HG02623 (cell line): ENCODE measurements around the gene PRR5.

Experiments
- ATAC-seq: cut with Tn5 transposase; IDR thresholded peaks from one replicate; pipeline ENCODE4 v1.9.1; 2021; ENCODE audit warnings: moderate library complexity; ENCODE audit not compliant: unreplicated experiment

Gene PRR5

DNA sequence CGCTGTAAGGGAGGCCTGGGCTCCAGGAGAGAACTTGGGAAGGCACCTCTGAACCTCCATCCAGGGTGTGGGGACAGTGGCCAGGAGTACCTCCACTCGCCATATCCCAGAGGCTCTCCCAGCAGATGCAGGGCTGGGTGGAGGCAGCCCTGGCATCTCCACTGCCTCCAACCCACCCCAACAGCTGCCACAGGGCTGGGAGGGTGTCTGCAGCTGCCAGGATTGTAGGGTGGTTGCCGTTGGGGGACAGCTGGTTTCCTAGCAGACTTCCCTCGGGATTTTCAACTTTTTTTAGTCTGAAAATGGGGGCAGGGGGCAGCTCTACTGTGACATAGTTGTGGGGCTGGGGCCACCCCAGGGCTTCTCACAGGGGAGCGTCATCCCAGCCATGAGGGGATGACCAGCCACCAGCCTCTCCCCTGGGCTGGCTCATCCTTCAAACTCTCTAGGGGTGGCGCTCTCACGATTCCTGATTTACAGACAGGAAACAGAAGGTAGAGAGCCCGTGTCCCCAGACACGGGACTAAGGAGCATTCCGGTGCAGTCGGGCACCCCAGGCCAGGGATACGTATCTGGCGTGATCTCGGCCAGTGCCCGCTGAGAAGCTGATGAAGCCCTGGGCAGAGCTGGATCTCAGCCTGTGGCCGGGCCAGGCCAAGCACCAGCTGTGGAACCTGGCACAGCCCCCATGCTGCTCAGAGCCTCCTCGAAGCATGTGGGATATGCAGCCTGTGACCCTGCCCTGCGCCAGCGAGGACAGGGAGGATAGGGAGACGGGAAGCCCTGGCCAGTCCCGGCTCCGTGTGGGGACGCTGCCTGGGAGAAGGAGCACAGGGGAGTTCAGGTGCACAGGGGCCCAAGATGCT is 9.9 kb downstream of the PRR5 start:
- no peak for ATAC-seq

DNA sequence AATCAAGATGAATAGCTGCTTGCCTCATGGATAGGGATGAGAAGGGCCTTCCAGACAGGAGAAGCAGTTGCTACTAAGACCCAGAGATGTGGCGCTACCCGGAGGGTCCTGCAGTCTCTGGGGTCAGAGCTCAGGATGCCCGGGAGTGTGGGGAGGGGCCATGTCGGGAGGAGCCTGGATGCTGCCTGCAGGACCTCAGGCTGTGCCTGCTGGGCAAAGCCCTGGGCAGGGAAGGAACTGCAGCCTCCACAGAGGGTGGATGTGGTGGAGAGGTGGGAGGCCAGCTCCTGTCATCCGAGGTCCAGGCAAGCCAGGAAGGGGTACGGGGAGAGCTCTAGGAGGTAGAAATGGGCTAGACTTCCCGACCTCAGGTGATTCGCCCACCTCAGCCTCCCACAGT is 11.0 kb downstream of the PRR5 start:
- no peak for ATAC-seq

DNA sequence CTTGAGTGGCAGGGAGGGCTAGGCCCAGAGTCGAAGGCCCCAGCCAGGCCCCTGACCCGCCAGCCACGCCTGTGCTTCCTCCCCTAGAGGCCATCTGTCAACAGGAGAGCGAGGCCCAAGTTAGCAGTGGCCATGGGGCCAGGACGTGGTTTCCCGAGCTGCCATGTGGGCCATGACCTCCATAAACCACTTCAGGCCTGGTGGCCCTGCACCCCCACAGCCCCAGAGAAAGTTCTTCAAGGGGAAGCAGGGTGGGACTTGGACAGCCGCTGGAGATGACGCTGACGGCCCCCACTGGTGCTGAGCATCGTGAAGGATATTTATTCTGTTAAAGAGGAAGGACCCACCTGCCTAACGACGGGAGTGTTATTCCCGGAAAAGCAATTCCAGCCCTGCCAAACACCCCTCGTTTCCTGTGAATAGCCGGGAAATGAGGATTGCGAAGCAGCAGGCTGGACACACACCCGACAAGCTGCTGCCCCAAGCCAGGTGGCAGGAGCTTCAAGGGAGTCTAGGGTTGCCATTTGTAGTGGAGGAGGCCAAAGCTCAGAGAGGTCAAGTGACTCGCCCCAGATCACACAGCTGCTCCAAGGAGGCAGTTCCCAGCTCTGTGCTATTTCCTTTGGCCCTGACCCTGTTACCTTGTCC is 12.8 kb downstream of the PRR5 start:
- no peak for ATAC-seq

DNA sequence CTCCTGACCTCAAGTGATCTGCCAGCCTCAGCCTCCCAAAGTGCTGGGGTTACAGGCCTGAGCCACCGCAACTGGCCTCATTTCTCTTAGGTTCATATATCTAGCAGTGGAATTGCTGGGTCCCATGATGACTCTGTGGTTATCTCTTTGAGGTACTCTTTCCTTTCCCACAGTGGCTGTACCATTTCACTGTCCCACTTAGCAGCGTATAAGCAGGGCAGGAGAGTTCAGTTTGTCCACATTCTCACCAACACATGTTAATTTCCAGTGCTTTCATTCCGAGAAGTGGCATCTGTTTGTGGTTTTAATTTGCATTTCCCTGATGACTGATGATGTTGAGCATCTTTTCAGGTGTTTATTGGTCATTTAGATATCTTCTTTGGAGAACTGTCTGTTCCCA is 16.4 kb downstream of the PRR5 start:
- no peak for ATAC-seq

DNA sequence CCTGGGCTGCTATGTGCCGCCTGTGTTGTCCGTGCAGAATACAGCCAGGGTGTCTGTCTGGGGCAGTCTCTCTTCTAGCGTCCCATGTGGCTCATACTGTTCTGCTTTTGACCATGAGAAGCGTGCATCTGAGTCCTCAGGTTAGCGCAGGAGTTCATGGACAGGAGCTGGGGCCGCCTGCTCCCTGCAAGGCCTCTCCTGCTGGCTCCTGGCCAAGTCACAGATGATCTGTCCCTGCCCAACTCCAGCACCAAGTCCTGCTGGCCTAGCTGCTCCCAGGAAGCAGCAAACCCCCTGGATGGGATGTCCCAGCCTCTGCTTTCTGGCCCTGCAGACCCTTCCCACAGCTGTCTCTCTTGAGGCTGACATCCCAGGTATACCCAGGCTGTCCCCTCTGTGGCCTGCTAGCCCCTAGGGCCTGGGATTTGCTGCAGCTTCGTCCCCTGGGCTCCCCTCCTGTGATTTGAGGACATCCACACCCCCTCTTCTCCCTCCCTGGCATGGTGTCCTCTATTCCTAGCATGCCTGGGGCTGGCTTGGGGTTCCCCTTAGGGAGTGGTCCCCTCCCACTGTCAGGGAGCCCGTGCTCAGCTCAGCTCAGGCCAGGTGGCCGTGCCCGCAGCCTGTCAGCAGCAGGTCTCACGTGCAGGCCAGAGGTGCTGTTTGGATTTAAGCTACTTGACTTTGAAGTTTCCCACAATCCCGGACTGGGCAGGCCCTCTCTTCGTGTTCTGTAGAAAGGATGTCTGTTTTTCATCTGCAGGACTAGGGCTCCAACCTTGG is 17.8 kb downstream of the PRR5 start:
- no peak for ATAC-seq

DNA sequence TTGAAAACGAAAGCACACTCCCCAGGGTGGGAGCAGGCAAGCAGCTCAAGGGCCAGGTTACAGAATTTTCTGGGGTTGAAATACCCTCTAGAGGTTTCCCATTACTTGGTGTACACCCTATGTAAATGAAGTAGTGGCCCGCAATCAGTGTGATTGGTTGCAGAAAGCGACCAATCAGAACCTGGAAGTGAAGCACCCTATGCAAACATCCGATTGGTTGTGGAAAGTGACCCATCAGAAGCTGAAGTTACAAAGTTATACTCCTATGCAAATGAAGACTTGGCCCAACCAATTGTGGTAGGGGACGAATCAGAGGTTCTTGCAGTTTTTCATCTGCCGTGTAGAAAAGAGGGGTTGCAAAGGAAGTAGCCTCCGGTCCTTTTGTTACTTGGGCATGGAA is 19.2 kb downstream of the PRR5 start:
- ATAC-seq: no peak

DNA sequence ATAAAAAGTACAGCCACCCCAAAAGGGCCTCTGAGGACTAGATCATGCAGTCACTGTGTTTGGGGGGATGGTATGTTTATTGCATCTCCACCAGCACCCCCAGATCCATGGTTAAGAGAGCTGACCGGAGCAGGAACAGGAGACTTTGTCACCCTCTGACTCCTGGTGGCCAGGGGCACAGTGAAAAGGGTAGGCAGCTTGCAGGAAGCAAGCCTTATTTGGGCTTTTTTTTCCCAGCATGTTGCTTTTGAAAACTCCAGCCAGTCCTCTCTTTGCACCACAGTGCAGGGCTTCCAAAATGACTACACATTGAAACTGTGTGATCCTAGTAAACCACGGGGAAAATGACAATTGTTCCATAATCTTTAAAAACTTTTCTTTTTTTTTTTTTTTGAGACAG is 20.6 kb downstream of the PRR5 start:
- ATAC-seq: no peak

DNA sequence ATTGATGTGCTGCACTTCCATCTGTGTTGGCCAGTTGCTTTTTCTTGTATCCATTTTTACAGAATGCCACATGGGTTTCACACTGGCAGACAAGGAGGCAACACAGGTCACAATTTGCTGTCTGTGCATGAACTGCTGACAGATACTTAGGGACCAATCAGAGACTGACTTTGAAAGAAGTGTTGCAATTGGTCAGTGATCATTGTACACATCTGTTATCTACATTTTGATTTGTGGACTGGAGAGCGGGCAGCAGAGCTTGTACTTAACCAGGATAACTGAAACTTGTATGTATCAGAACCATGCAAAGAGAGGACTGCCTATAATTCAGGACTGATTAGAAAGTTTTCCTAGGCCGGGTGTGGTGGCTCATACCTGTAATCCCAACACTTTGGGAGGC is 21.8 kb downstream of the PRR5 start:
- no peak for ATAC-seq

DNA sequence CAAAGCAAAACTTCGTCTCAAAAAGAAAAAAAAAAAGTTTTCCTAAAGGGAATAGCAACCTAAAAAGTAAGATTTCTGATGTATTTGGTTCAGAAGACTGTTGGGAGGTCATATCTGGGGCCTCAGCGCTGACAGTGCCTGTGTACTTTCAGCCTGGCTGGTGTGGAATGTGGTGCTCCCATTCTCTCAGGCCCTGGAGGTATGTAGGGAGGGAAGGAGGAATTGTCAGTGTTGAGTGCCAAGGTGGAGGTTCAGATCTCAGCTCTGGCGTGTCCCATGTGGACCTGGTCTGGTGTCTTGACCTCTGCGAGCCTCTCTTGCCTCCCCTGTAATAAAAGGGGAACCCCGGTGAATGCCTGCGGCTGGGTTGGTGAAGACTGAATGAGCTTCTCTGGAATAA is 22.4 kb downstream of the PRR5 start:
- no peak for ATAC-seq

DNA sequence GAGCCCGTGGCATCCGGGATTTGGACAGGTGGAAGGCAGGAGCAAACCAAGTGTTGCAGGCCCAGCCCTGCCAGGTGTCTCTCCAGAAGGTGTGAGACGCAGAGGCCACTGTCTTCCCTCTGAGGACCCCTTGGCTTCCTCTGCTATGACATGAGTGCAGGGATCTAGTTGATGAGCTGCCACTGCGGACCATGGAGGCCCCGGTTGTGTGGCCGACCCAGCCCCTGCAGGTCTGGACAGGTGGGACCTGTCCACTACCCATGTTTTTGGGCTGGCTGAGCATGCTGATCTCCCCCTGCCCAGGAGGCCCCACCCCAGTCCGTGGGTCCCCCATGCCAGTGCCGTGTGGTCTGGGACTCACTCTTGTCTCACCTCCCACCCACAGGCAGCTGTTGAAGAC is 22.9 kb downstream of the PRR5 start:
- no peak for ATAC-seq

DNA sequence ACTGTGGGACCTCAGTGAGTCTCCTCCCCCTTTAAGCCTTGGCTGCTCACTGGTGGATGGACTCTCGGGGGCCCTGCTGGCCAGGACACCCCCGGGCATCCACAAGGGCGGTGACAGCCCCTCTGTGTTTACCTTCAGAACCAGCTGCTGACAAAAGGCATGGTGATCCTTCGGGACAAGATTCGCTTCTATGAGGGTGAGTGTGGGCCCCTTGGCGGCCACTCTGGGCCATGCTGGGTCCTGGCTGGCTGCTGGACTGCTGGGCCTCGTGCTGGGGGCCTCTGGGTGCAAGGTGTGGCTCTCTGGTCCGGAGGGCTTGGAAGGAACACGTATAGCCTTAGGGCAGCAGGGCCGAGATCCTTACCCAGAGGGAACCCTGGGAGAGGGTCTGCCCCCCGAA is 24.4 kb downstream of the PRR5 start:
- no peak for ATAC-seq

DNA sequence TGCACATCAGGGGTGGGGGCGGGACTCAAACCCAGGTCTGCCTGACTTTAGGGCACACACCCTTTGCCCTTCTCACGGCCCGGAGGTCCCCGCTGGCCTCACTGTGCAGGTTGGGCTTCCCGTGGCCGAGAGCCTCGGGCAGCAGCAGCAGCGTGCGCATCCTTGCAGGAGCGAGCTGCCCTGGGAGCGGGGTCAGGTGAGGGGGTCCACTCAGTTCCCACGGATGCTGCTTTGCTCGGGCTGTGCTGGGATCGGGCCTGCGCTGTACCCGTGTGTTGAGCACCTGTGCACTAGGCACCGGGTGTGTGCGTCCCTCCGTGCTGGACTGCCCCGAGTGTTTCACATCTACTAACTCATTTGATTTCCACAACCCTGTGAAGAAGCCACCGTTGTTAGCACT is 25.1 kb downstream of the PRR5 start:
- ATAC-seq: no peak

DNA sequence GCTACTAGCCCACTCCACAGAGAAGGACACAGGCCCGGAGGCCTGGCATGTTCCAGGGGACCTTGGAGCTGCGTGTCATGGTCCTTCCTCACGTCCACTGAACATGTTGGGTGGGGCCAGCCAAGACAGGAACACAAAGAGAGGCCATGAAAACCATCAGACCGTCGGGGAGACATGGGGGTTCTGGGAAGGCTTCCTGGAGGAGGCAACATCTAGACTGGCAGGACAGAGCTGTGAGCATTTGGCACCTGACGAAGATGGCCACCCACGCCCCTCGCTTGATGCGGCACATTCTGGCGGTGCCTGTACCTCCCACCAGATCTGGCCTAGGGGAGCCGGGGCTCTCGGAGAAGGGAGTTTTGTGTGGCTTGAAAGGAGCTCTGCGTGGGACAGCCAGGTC is 25.7 kb downstream of the PRR5 start:
- no peak for ATAC-seq

DNA sequence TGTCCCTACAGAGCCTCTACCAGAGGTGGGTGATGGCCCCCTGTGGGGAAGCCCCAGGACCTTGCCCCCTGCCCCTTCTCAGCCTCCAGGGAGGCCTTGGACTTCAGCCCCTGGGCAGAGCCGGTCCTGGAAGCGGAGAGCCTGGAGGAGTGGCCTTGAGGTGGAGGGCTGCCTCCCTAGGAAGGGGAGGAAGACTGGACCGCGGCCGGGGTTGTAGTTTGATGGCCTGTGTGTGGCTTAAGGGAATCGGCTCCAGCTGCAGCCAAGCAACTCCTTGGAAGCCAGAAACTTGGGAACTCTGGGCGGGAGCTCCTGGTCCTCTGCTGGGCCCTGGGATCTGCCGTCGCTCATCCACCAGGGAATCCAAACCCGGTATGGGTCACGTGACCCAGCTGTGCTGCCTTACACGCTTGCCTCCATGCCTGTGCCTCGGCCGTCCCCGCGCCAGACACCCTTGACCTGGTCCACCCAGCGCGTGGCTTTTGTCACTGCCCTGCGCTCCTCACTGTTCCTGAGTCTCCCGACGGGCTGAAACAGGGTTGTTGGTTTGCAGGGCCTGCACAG is 26.8 kb downstream of the PRR5 start:
- no peak for ATAC-seq

DNA sequence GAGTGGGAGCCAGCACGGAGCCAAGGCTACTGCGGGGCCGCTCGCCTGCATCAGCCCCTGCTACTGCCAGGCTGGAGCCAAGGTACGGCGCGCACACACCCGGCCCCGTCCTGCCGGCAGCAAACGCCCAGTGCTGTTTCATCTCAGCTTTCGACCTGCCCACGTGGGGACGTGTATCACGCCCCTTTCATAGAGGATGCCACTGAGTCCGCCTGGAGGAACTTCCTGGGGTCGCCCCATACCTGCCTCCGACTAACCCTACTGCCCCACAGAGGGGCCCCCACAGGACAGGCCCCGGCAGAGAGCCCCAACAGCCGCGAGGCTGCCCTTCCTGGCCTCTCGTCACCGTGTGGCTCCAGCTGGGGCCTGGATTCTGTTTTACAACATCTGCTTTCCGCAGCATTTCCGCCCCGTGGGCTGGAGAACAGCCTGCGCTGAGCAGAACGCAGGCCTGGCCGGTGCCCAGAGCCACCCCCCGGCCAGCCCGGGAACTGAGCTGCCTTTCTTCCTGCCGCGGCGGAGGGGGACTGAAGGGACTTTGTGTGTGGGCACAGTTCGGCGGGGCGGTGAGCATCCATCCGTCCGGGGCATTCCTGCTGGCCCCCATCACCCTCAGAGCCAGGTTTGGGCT is 27.5 kb downstream of the PRR5 start:
- no peak for ATAC-seq

DNA sequence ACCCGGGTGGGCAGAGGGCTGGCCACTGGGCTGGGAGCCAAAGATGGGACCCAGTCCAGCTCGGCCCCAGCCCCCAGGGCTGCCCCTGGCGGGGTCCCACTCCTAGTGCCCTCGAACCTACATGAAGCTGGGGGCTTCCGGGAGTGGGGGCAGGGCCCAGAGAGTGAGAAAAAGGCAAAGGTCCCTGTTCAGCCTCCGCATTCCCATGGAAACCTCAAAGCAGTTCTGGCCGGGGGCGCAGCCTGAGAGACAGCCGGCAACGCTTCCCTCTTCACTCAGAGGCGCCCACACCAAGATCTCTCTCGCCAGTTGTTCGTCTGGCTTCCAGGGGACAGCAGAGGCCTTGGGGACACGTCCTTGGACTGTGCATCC is 28.0 kb downstream of the PRR5 start:
- ATAC-seq: no peak

DNA sequence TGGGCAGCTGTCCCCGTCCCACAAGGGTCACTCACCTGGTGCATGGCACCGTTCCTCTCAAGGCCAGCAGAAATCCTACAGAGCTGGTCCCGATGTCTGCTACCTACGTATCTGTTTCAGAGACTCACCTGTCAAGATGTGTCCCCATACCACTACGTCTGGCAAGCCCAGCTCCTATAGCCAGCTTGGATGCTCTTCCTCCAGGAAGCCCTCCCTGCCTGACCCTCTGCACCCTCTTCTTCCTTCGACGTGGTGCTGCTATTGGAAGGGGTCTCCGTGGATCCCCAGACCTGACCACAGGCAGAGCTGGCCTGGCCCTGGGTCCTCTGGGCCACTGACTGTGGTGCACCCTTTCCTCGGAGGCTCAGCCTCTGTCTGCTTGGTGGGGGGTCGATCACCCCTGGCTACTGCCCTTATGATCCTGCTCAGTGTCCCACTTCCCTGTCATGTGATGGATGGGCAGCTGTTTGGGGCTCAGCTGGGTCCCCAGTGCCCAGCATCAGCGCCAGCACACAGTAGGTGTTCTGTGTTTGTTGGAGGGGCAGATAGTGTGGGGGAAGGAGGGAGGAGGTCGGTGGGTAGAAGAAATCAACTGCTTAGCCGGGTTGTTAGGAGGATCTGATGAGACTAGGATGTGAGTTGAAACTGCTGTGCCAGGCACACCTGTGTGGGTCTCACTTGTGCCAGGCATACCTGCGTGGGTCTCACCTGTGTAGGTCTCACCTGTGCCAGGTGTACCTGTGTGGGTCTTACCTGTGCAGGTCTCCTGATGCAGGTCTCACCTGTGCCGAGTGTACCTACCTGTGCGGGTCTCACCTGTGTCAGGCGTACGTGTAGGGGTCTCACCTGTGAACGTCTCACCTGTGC is 28.7 kb downstream of the PRR5 start:
- no peak for ATAC-seq

DNA sequence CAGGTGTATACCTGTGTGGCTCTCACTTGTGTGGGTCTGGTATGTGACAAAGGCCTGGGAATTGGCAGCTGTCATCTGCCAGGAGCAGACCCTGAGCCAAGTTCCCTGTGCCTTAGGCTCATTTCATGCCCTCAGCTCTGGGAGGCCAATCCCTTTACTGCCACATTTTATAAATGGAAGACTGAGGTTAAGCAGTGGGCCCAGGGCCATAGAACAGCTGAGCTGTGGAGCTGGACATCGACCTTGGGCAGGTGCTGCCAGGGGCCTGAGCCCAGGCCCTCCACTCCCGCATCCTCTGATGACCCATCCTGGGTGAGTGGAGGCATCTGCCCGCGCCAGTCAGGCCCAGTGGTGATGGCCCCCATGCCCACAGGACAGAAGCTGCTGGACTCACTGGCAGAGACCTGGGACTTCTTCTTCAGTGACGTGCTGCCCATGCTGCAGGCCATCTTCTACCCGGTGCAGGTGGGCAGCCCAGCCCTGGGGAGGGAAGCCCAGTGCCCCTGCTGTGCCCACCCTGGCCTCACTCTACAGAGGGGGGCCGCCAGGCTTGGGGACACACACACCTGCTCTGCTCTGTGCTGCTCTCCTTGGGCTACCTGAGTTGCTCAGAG is 29.5 kb downstream of the PRR5 start:
- ATAC-seq: no peak

DNA sequence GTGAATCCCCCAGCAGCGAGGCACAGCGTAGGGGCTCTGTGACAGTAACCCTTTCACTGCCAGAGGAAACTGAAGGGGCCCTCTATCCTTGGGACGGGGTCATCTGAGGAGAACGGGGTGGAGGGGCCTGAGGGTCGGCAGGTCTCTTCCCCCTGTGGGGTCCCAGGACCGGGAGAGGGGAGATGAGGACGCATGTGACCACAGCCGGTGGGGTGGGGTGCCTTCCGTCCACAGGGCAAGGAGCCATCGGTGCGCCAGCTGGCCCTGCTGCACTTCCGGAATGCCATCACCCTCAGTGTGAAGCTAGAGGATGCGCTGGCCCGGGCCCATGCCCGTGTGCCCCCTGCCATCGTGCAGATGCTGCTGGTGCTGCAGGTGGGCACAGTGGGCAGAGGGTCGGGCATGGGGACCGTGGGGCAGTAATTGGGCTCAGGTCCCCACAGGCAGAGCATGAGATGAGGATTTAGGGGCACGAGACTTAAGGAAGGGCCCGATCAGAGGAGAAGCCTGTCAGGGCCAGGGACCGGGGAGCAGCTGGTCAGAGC is 30.1 kb downstream of the PRR5 start:
- ATAC-seq: no peak

DNA sequence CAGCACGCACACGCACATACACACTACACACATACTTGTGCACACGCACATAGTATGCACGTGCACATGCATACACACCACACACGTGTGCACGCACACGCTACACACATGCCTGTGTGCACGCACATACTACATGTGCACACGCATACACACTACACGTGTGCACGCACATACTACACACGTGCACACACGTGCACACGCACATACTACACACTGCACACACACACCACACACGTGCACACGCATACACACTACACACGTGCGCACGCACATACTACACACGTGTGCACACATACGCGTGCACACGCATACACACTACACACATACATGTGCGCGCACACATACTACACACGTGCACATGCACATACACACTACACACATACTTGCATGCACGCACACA is 30.7 kb downstream of the PRR5 start:
- no peak for ATAC-seq
